NAMALWA (cell line): ENCODE measurements around the gene PKIG.
"Not testable (repeated sequence)": the region's sequence is repeated elsewhere in the genome, so short reads cannot be mapped to it uniquely, and the experiment has no call there.

Source experiments
- DNase-seq: peaks from one replicate; pipeline ENCODE4 v3.0.0-alpha.2; 2015; ENCODE audit warnings: low spot score

Gene PKIG

GRCh38 chr20:44642203-44643153 lies 60.1 kb downstream of the PKIG start:
- DNase-seq: peak; percentile 42

- no peak for DNase-seq
Observed at GRCh38 chr20:44643154-44643519, 60.8 kb downstream of the PKIG start.

- DNase-seq: no peak
Observed at GRCh38 chr20:44643596-44644229, 61.3 kb downstream of the PKIG start.

- no peak for DNase-seq
Observed at GRCh38 chr20:44644230-44644617, 61.8 kb downstream of the PKIG start.

GRCh38 chr20:44644667-44645131 lies 62.3 kb downstream of the PKIG start:
- DNase-seq: peak; percentile 43

- DNase-seq: peak; percentile 93
Observed at GRCh38 chr20:44646023-44646640, 63.8 kb downstream of the PKIG start.

- DNase-seq: peak; percentile 95
Observed at GRCh38 chr20:44646641-44647274, 64.4 kb downstream of the PKIG start.

- DNase-seq: peak; percentile 32
Observed at GRCh38 chr20:44648068-44648467, 65.7 kb downstream of the PKIG start.

GRCh38 chr20:44648579-44648978 lies 66.2 kb downstream of the PKIG start:
- peak; percentile 37 for DNase-seq

- no peak for DNase-seq
Observed at GRCh38 chr20:44649126-44649525, 66.7 kb downstream of the PKIG start.

GRCh38 chr20:44649976-44650375 lies 67.6 kb downstream of the PKIG start:
- DNase-seq: peak; percentile 21

GRCh38 chr20:44650771-44651433 lies 68.5 kb downstream of the PKIG start:
- peak; percentile 51 for DNase-seq

GRCh38 chr20:44651434-44651683 lies 69.0 kb downstream of the PKIG start:
- DNase-seq: no peak

GRCh38 chr20:44651684-44652423 lies 69.5 kb downstream of the PKIG start, which contains the start of gene ADA:
Gene ADA (minus strand): TSS chr20:44651699. CDS start chr20:44651607, 92 bp downstream.
- peak; percentile 55 for DNase-seq

GRCh38 chr20:44653546-44653945 lies 71.2 kb downstream of the PKIG start:
- DNase-seq: no peak

GRCh38 chr20:44654210-44654609 lies 71.8 kb downstream of the PKIG start:
- not testable (repeated sequence) for DNase-seq

- no peak for DNase-seq
Observed at GRCh38 chr20:44656448-44656847, 74.1 kb downstream of the PKIG start.

- DNase-seq: no peak
Observed at GRCh38 chr20:44657875-44658274, 75.5 kb downstream of the PKIG start.

- DNase-seq: no peak
Observed at GRCh38 chr20:44658810-44659209, 76.4 kb downstream of the PKIG start.

GRCh38 chr20:44659931-44660330 lies 77.6 kb downstream of the PKIG start:
- no peak for DNase-seq

GRCh38 chr20:44660581-44660980 lies 78.2 kb downstream of the PKIG start:
- DNase-seq: no peak
